AG08396 (cell line): ENCODE data around the gene ANAPC7.
"Not testable (repeated sequence)": the region's sequence is repeated elsewhere in the genome, so short reads cannot be mapped to it uniquely, and the experiment has no call there.

Experiments used
- DNase-seq: peaks from one replicate; pipeline ENCODE4 v3.0.0; 2012; ENCODE audit warnings: low spot score, mixed read lengths

ANAPC7 gene

DNA sequence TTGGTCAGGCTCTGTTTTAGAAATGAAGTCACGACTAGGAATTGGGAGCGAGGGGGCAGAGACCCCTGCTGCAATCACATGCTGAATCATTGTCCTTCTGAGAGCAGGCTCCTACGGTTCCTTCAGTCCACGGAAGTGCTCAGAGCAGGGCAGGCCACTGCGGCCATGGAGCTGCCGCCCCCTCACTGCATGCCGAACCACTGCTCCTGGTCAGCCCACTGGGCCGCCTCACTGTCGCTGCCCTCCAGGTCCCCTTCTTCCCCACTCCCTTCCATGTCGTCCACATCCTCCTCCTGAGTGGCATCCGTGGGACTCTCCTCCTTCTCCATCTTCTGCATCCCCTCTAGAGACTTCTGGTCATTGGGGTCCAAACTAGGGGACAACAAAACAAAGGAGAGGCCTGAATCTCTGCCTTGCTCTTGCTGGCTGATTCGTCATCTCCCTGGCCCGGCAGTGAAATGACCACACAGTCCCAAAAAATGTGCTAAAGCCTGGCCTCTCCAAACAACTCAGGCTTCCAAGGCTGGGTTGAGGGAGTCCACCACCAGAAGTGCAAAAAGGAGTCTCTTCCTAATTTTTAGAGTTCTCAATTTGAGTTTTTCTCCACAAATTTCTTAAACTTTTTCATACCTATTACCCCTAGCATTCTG lies 29.4 kb downstream of the ANAPC7 start:
- no peak for DNase-seq

GRCh38 chr12:110373425-110373824 lies 30.1 kb downstream of the ANAPC7 start:
- no peak for DNase-seq

DNA sequence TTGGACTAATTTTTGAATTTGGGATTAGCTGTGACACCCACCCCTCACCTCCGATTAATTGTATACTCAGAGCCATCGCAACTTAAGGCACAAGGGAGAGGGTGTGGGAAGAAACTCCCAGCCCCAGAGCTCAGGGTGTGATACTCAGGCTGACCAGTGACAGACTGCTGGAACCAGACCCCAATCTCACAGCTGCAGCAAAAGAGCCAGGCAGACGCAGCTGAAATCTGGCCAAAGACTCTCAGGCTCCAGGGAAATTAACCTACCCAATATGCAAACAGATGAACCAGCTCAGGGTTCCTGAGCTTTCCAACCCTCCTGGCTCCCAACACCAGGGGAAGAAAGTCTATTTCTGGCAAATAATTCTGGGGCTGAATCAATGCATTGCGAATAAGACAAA lies 30.5 kb downstream of the ANAPC7 start:
- DNase-seq = no peak

DNA sequence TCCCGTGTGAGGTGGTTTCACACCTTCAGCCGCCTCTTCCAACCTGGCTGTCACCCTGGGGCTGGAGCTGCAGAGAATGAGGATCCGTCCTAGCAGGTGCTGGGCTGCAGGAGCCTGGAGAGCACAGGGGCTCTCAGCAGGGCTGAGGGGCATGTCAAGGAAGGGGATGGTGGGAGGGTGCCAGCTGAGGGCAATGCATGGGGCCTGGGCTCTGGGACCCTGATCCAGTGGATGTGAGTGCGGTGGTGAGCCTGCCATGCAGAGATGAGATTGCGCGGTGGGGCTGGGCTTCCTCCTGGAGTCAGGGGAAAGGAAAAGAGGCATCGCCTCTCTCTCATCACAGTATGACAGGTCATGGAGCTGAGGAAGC lies 31.5 kb downstream of the ANAPC7 start:
- no peak for DNase-seq

DNA sequence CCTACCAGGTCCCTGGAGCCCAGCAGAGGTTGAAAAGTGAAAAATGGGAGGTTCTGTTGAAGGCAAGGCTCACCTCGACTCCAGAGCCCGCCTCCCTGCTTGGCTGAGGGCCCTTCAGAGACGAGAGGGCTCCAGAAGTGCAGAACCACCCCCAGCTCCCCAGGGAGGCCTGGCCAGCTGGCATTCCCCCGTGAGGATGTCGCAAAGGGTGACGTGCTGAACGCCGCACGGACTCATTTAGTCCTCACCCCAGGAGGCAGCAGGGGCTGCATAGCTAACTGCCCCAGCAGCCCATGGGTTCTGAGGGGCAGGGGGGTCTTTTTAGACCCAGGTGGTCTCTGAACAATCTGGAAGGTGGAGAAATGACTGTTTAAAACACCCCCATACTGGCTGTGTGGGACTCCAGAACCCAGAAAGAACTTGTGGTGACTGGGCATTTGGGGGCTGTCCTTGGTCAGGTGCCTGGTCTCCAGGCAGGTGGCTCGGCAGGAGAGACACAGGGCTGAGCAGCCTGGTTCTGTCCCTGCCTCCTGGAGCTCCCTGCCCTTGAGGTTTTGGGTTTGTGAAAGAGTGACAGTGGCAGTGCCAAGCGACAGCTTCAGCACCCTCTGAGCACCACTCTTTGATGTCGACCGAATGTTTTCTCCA lies 32.0 kb downstream of the ANAPC7 start:
- no peak for DNase-seq

DNA sequence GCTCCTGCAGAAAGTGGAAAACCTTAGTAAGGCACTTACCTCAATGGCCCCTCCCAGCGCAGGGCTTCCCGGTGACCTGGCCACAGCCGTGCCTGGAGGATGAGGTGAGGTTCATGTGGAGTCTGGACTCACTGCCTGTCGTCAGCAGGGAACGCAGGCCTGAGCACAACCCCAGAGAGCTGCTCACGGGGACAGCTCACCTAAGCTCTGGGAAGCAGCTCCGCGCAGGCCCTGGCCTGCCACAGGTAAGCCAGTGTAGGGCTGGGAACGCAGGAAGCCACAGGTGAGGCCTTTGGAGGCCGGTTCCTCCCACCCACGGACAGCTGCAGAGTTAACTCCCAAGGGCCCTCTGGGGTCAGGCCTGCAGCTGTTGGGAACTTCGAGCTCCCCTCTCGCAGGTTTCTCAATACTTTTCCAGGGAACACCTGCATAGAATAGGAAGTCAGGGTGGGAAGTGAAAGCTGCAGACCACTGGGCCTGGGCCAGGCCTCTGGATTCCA lies 32.7 kb downstream of the ANAPC7 start:
- no peak for DNase-seq

- DNase-seq = no peak
Measured at GRCh38 chr12:110369992-110370391, 33.5 kb downstream of the ANAPC7 start.

- DNase-seq = peak; percentile 40
Measured at GRCh38 chr12:110367181-110367864, 36.2 kb downstream of the ANAPC7 start.

DNA sequence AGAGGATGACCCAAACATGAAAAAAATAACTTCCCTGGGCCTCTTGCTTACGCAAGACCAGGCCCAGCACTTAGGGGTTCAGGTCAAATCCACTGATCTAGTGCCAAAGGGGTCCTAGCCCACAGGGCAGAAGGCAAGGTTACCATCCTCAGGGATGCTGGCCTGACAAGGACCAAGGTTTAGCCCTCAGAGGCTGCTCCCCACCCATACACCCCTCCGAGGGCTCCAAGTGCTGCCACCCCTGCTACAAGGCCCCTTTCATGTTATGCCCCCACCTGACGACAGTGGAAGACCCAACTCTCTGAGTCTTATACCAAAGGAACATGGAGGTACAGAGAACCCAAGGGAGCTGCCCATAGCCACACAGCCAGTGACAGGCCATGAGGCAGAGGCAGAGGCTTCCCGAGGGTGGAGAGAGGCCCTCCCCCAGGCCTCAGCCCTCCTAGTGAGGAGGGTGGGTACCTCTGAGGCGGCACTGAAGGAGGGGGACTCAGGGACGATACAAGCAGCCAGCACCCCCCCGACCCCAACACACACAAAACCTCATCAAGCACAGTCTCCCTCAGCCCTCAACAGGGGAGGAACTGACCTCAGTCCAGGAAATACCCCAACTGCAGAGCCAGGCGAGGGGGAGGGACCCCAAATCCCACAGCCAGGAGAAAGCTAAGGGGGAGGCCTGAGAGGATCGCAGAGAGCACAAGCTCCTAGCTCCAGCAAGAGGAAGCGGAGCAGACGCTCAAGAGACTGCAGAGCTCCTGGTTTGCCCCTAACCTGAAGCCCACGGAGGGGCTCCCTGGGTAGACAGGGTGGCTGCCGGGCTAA lies 37.0 kb downstream of the ANAPC7 start:
- DNase-seq = no peak

GRCh38 chr12:110365489-110366320 lies 37.8 kb downstream of the ANAPC7 start:
- no peak for DNase-seq

DNA sequence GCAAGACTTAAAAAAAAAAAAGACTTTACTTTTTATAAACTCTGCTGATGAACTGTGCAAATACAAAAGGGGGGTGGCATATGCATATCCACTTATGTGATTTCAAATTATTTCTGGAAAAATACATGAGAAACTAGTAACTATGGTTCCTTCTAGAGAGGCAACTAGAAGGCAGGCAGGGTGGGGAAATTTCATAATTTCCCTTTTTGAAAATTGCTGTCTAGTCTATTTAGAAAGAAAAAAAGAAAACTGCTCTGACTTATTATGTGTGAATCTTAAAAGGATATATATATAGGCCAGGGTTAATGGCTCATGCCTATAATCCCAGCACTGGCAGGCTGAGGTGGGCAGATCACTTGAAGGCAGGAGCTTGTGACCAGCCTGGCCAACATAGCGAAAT lies 42.3 kb downstream of the ANAPC7 start:
- no peak for DNase-seq

DNA sequence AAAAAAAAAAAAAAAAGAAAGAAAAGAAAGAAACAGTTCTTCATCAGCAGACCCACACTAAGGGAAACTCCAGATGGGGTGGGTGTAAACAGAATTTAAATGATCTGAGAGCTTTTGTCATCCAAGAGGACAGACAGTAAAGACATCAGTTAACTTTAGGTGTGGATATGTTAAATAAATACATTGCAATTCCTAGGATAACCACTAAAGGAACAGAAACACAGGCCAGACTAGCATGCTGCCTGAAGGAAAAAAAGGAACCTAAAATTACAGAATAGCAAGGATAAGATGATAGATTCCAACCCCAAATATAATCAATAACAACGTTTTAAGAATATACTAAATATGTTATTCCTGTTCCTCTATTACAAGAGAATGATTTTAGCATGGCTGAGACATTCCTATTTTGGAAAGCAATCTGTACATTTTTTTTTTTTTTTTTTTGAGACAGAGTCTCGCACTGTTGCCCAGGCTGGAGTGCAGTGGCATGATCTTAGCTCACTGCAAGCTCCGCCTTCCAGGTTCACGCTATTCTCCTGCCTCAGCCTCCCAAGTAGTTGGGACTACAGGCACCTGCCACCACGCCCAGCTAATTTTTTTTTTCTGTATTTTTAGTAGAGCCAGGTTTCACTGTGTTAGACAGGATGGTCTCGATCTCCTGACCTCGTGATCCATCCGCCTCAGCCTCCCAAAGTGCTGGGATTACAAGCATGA lies 45.0 kb downstream of the ANAPC7 start:
- DNase-seq = not testable (repeated sequence)

DNA sequence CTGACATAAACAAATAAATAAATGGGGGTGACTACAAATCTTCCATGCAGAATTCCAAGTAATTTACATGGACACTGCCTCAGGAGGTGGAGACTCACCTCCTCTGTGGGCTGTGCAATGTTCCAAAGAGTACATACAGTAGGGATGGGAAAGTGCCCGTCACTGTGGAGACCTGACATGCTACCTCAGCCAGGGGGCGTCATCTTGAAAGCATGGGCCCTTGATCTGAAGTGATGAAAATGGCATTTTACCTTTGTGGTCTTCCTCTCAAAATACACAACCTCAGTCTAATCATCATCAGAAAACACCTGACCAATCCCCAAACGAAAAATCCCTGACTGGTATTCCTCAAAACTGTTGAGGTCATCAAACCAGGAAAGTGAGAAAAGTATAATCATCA lies 48.4 kb downstream of the ANAPC7 start:
- DNase-seq = no peak

DNA sequence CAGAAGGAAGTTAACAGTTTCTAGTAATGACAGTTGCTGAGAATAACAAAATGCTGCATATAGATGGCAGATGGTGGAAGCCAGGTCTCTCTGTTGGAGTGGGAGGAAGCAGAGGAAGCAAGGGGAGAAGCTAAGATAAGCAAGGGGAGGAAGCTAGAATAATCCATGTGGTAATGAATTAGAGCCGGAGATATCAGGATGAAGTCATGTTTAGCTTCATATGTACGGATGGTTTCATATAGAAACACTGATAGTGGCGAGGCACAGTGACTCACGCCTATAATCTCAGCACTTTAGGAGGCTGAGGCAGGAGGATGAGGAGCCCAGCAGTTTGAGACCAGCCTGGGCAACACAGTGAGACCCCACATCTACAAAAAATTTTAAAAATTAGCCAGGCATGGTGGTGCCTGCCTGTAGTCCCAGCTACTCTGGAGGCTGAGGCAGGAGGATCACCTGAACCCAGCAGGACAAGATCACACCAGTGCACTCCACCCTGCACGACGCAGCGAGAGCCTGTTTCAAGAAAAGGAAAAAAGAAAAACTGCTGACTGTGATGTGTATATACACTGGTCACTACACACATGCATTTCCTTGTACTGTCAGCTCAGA lies 49.2 kb downstream of the ANAPC7 start:
- no peak for DNase-seq

DNA sequence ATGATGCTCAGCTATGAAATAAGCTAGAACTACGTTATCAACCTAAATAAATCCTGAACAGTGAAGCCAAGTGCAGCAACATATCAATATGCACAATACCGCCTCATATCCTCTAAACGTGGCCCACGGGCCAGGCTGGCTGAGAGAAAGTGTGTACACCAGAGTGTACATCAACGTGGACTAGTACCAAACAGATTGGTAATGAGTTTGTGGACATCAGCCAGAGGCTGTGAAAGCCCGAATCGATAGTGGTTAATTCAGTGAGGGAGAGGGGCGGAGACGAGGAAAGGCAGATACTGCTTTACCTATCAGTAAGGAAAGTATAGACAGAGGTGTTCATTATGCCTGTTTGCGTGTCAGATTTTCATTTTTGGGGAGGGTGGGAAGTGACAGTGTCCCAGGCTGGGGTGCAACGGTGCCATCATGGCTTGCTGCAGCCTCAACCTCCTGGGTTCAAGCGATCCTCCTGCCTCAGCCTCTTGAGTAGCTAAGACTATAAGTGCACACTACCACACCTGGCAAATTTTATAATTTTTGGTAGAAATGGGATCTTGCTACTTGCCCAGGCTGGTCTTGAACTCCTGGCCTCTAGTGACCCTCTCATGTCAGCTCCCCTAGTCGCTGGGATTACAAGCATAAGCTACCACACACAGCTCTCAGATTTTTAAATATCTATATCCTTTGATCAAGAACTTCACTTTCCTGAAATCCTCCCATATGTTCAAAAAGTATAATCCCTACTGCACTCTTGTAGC lies 50.1 kb downstream of the ANAPC7 start:
- DNase-seq = no peak

DNA sequence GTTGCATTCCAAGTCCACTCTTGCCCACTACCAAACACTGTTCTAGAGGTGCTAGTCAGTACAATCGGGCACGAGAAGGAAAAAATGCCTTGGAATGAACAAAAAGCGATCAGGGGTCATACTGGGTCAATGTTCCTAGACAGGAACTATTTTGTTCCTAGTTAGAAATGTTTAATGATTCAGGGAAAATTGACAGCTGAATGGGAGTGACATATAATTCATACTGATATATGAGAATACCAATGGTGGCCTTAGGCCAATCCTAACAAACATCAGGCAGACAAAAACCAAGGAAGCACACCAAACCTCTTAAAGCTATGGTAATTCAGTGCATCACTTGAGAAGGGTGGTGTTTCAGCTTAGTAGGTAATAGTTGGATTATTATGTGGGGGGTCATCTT lies 51.1 kb downstream of the ANAPC7 start:
- no peak for DNase-seq

DNA sequence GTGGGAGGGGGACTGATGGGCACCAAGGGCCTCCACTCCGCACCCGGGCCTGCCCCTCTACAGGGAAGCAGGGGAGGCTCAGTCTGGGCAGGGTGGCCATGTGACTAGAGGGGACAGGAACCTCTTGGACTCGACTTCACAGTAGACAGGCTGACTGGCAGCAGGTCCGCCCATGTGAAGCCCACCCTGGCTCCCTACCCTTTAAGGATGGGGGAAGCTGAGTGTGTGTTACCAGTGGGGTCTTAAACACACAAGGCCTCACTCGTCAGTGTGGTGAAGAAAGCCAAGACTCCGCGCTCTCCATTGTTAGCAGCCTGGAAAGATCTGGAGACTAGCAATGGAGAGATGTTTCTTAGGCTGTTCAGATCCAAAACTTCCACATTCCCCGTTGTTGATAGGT lies 52.4 kb downstream of the ANAPC7 start:
- DNase-seq = no peak

GRCh38 chr12:110349514-110350151 lies 53.9 kb downstream of the ANAPC7 start:
- no peak for DNase-seq

DNA sequence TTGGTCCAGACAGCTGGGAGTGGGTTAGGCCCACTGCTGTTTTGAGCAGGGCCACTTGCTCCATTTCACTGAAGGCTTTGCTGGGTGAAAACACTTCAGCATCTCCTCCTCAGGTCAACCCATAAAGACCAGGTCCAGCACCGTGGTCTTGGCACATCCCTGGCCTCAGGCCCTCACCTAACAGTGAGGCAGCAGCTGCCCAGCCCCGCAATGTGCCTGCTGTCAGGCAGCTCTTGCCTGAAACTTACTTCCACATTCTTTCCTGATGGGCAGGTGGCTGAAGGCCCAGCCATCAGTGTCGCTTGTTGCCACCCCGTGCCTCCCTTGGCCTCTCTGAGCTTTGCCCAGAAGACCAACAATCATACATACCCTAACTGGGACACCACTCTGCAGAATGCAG lies 54.4 kb downstream of the ANAPC7 start:
- no peak for DNase-seq
